Stomach (tissue), 9 donors: Measurements from ENCODE around the gene FGF8. TPM values are rescaled to one million over a fixed set of nuclear protein-coding genes. Genes with fewer than 3 reads are reported as not detected.

Experiments
- DNase-seq, 2 donors: peaks; one replicate each; pipeline versions ENCODE4 v3.0.0 to v3.0.0-alpha.2; 2013 to 2019
- H3K27ac ChIP-seq, 5 donors: fragments of 200-600 bp in 4 of 5; sonication (generic) in 4 of 5; one replicate each; pipeline ENCODE4 v1.5.1; 2013 to 2019; ENCODE audit warnings: mild to moderate bottlenecking in 1 of 5, moderate library complexity in 1 of 5
- H3K27me3 ChIP-seq, 3 donors: fragments of 200-600 bp; sonication (generic); one replicate each; pipeline ENCODE4 v1.5.1; 2017 to 2019; ENCODE audit warnings: mixed run types in 1 of 3
- H3K36me3 ChIP-seq, 4 donors: fragments of 200-600 bp; sonication (generic); 1 replicate in 3 of 4; 2 replicates in 1 of 4; pipeline ENCODE4 v1.5.1; 2016 to 2019
- H3K4me1 ChIP-seq, 4 donors: fragments of 200-600 bp; sonication (generic); one replicate each; pipeline ENCODE4 v1.5.1; 2016 to 2019
- H3K4me3 ChIP-seq, 4 donors: fragments of 200-600 bp; sonication (generic) in 3 of 4; one replicate each; pipeline ENCODE4 v1.5.1; 2016 to 2019; ENCODE audit warnings: mild to moderate bottlenecking in 1 of 4
- H3K9me3 ChIP-seq, 4 donors: fragments of 200-600 bp; sonication (generic); one replicate each; pipeline ENCODE4 v1.5.1; 2016 to 2019
- CTCF ChIP-seq, 7 experiments: fragments of 450-650 bp in 4 of 7; fragments of 200-600 bp in 3 of 7; sonication (generic) in 3 of 7; IDR thresholded peaks; one replicate each; pipeline ENCODE4 v1.5.1; 2016 to 2019; ENCODE audit warnings: antibody characterized with exemption in 7 of 7, control low read depth in 2 of 7, mild to moderate bottlenecking in 1 of 7
- EP300 ChIP-seq: sonication (generic); formaldehyde crosslinking; IDR thresholded peaks from one replicate; pipeline ENCODE4 v1.6.1; 2017; ENCODE audit warnings: antibody characterized with exemption
- POLR2A ChIP-seq, 4 donors: fragments of 450-650 bp; IDR thresholded peaks; one replicate each; pipeline ENCODE4 v1.6.1; 2016; ENCODE audit warnings: antibody characterized with exemption in 4 of 4, control low read depth in 2 of 4, mild to moderate bottlenecking in 1 of 4, moderate library complexity in 1 of 4
- POLR2AphosphoS5 ChIP-seq, 3 donors: sonication (generic); formaldehyde crosslinking; IDR thresholded peaks; one replicate each; pipeline ENCODE4 v1.6.1; 2016; ENCODE audit warnings: antibody characterized with exemption in 3 of 3
- WGBS, 5 donors: extraction: QIAGEN DNeasy Blood & Tissue Kit in 3 of 5; methylation state at CpG; one replicate each; pipeline versions ENCODE4 v1.1.5 to v1.1.7; 2013 to 2018; 5-methylcytosine and 5-hydroxymethylcytosine counted together
- intact Hi-C: fragments of 100-400 bp; cut with DNase I; formaldehyde crosslinking; loops from one replicate; pipeline ENCODE4 v1.15.1; 2023; ENCODE audit warnings: low total_unique reads
- polyA plus RNA-seq, 3 donors: library from polyadenylated mRNA; stranded (reverse); fragments of 200-250 nt; gene quantifications; one replicate each; pipeline ENCODE4 v1.2.3, GENCODE V29; 2013
- total RNA-seq, 5 donors: library from RNA; depleted of rRNA; stranded (reverse); fragments of >200 nt; gene quantifications; one replicate each; pipeline versions ENCODE4 v1.1.0 to v1.2.3, GENCODE V29; 2014 to 2016
- donor health status: healthy with polysubstance abuse.
- donor health status: Bipolar disorder and iron deficiency.
- donor health status: healthy.

The FGF8 gene
- total and polyA plus RNA-seq, 8 donors, result not detected

- Histone ChIP-seq H3K4me3 (no peak overlapping the region), H3K27ac (no peak overlapping the region), H3K36me3 (no peaks in the 10 kb centered on the region), H3K4me1 (no peaks in the 10 kb centered on the region), H3K9me3 (no peaks in the 10 kb centered on the region), H3K27me3 (peaks cover 0 to 32% (median 0%) of the 10 kb centered on the region in 3 donors)
- 47 to 49% (median 48%) methylated on average over 2 of the region's 2 CpGs for WGBS, 5 donors
- TF ChIP-seq POLR2AphosphoS5 (IDR thresholded peaks at IDR 0.05) (no peak), CTCF (IDR thresholded peaks at IDR 0.05) (no peak), EP300 (no peak), POLR2A (IDR thresholded peaks at IDR 0.05) (no peak)
- intact Hi-C loops, result no loop called here
- DNase-seq, result no peak
Observed at GRCh38 chr10:101741938-101742337, 34.0 kb downstream of the FGF8 start.

- H3K27ac ChIP-seq, result no peak overlapping the region
- H3K4me1 ChIP-seq, result no peaks in the 10 kb centered on the region
- no peak overlapping the region for H3K4me3 ChIP-seq
- peaks cover 0 to 38% (median 0%) of the 10 kb centered on the region in 3 donors for H3K27me3 ChIP-seq
- intact Hi-C loops, result no loop called here
- no peaks in the 10 kb centered on the region for H3K36me3 ChIP-seq
- WGBS, 5 donors, result 74 to 87% (median 78%) methylated on average over 3 of the region's 3 CpGs
- TF ChIP-seq EP300 (no peak), POLR2A (IDR thresholded peaks at IDR 0.05) (no peak), CTCF (IDR thresholded peaks at IDR 0.05) (no peak), POLR2AphosphoS5 (IDR thresholded peaks at IDR 0.05) (no peak)
- no peak for DNase-seq
- no peaks in the 10 kb centered on the region for H3K9me3 ChIP-seq
Observed at GRCh38 chr10:101736666-101737065, 39.2 kb downstream of the FGF8 start.

- Histone ChIP-seq H3K27ac (no peak overlapping the region), H3K27me3 (peaks cover 0 to 13% (median 0%) of the 10 kb centered on the region in 3 donors), H3K9me3 (no peaks in the 10 kb centered on the region), H3K36me3 (no peaks in the 10 kb centered on the region), H3K4me3 (no peak overlapping the region), H3K4me1 (no peaks in the 10 kb centered on the region)
- intact Hi-C loops, result no loop called here
- 24 to 50% (median 39%) methylated on average over 1 of the region's 1 CpG for WGBS, 5 donors
- TF ChIP-seq POLR2A (IDR thresholded peaks at IDR 0.05), result no peak
- TF ChIP-seq CTCF (IDR thresholded peaks at IDR 0.05), result no peak
- no peak for TF ChIP-seq POLR2AphosphoS5 (IDR thresholded peaks at IDR 0.05)
- TF ChIP-seq EP300, result no peak
- no peak for DNase-seq
Observed at GRCh38 chr10:101732096-101732495, 43.8 kb downstream of the FGF8 start.

GRCh38 chr10:101726115-101726387 is 49.9 kb downstream of the FGF8 start:
- H3K36me3 ChIP-seq, result no peaks in the 10 kb centered on the region
- peaks cover 0 to 6% (median 0%) of the 10 kb centered on the region in 3 donors for H3K27me3 ChIP-seq
- DNase-seq, result no peak
- 51 to 72% (median 62%) methylated on average over 2 of the region's 2 CpGs for WGBS, 5 donors
- no peaks in the 10 kb centered on the region for H3K4me1 ChIP-seq
- TF ChIP-seq POLR2AphosphoS5 (IDR thresholded peaks at IDR 0.05) (no peak), CTCF (IDR thresholded peaks at IDR 0.05) (no peak), EP300 (no peak), POLR2A (IDR thresholded peaks at IDR 0.05) (no peak)
- H3K4me3 ChIP-seq, result no peak overlapping the region
- intact Hi-C loops, result no loop called here
- no peak overlapping the region for H3K27ac ChIP-seq
- H3K9me3 ChIP-seq, result no peaks in the 10 kb centered on the region
